NCI-H146 treated with DMSO at 0.1 percent for 48 hours (cell line): ENCODE measurements around the gene CYP27C1.

Experiments
- DNase-seq: peaks from one replicate; lab custom pipeline; 2025; ENCODE audit not compliant: unreplicated experiment; lab: John Stamatoyannopoulos, UW

CYP27C1 gene

GRCh38 chr2:127157651-127158485 is 62.2 kb downstream of the CYP27C1 start:
- DNase-seq: no peak

GRCh38 chr2:127157114-127157513 is 63.0 kb downstream of the CYP27C1 start:
- DNase-seq: no peak

GRCh38 chr2:127155947-127156346 is 64.2 kb downstream of the CYP27C1 start:
- DNase-seq: no peak

DNA sequence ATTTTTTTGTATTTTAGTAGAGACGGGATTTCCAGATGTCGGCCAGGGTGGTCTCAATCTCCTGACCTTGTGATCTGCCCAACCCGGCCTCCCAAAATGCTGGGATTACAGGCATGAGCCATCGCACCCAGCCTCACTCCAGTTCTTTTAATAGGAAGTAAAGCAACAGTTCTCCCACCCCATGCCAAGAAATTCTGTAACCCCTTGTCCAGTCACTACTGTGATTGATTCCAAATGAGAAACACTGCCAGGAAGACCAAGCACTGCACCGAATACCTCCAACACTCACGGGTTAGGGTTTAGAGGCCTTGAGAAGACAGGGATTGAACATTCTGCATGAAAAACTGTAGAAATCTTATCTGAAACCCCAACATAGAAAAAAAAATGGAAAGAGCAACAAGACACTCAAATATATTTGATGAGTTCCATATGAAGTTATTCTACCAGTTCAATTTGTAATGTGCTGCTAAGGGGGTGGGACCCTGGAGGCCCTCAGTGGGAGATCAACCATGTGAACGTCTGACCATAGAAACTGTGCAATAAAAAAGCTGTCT is 65.0 kb downstream of the CYP27C1 start:
- no peak for DNase-seq

DNA sequence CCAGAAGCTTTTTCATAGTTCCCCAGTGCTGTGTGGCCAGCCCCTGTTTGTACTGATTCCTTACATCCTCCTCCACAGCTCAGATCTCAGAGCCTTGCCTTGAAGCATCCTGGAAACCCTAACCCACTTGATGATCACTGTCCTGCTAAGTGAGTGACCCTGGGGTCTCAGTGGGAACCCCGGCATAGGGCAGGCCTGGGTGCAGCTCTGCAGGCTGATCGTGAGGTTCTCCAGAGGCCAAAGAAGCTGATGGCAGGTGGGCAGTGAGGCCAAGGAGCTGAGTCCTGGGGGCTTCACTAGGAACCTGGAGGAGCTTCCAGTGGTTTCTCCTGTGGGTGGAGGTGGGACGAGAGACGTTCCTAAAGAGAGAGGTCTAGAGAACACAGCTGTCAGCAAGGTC is 65.7 kb downstream of the CYP27C1 start:
- no peak for DNase-seq

DNA sequence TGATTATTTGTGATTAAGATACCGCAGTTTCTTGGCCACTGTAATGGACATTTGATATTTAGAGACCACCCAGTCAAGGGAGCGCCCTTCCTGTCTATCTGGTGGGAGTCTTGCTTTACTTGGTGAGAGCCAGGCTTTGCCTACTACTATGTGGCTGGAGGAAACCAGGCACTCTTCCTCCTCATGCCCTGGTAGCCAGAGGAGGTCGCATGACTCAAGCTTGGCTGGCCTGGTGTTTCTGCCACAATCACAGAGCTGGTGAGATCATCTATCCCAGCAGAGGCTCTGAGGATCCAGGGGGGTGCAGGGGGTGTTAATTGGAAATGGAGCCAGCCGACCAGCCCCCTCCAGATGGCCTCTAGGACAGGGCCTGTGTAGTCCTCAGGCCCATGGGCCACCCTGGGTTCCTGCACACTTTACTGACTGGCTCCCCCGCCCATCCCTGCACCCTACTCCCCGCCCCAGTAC is 66.4 kb downstream of the CYP27C1 start:
- no peak for DNase-seq

GRCh38 chr2:127150996-127151395 is 69.1 kb downstream of the CYP27C1 start:
- DNase-seq: no peak

DNA sequence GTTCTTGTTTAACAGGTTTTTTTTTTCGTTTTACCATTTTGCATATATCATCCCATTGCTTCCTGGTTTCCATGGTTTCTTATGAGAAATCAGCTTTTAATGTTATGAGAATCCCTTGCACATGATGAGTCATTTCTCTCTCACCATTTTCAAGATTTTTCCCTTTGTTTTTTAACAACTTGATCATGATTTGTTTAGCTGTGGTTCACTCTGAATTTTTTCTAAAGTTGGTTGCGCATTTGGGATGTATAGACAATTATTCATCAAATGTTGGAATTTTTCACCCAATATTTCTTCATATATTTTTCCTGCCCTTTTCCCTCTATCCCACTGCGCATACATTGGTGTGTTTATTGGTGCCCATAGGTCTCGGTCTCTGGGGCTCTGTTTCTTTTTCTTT is 70.7 kb downstream of the CYP27C1 start:
- no peak for DNase-seq

DNA sequence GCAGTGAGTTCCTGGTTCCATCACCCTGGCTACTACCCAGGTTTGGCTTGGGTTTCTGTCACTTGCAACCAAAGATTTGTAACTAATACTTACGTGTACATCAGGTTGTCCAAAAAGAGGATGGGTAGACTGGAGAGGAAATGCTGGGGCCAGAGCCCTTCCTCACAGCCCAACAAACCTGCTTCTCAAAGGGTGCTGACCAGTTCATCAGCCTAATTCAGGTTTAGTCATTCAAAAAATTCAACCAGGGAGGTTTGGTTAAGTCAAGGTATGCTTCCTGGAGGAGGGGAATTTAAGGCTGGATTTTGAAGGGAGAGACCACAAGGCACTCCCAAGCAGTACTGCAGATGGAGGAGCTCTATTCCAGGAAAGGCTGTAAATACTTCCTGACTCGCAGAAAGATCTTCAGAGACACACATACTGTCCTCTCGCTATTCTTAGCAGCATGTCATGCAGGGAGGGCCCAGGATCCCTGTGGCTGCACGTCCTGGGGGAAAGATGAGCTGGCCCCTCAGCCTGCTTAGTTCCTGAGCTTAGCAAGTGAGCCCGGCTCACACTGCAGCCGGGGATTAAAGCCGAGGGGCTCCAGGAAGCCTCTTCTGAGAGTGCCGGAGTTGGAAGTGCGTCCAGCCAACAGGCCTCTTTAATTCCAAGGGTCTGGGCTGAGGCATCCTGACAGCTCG is 73.1 kb downstream of the CYP27C1 start:
- DNase-seq: no peak

DNA sequence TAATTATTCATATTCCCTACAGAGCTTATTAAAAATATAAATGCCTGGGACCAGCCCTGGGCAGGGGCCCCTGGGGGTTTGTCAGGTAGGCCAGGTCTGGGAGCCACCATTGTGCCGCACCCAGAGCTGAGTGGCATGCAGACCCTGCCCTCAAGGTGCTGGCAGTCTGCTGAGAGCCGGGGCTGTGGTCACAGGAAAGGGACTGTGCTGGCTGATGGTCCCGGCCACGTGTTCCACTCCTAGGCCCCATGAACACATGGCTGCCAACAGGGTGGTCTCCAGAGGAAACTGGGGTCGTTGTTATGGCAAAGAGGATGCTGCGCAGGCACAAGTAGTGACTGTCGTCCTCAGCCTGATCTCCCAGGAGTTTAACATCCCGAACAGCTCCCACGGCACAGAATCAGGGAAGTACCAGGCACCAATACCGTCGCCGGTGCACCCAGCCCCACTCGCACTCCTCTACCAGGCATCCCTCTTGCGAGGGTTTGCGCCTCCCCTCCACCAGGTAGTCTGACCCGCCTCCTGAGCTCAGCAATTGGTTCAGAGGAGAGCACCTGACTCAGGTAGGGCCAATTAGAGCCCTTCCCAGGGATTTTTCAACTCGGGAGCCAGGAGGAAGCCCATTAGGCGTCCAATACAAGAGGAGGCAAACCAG is 73.9 kb downstream of the CYP27C1 start:
- no peak for DNase-seq

- no peak for DNase-seq
Measured at GRCh38 chr2:127145280-127145895, 74.7 kb downstream of the CYP27C1 start.

DNA sequence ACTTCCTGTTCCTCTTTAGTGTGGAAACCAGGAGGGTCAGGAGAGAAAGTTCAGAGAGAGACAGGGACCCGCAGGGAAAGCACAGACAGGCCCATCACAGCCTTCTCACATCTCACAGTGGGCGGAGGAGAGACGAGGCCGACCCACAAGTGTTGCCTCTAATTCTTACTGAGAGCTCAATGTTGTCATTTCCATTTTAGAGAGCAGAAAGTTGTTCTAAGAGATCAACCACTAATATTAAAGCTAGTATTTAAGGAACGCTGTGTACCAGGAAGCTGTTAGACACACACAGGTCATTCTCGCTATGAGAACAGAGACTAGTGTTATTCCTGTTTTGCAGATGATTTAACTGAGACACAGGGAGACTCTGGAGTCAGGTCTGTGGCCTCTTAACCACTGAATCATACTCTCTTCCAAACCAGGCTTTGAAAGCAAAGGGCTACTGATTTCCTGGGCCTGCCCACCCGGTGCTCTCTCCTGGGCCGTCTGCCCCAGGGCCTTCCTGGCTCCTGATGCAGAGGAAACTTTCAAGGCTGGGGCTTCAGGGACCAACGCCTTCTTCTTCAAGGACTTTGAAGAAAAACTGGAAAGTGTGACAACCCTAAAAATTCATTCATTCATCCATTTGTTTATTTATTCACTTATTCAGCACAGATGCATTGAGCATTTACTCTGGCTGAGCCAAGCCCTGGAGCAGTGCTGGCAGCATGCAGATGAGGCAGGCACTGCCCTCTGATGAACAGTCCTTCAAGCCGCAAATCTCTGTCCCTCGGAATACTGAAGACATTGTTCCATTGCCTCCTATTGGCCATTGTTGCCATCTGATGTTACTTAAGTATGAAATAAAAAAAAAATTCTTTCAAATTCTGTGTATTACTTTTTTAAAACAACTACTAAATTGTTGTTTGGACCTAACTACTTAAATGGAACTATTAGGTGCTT is 76.0 kb downstream of the CYP27C1 start:
- DNase-seq: no peak

DNA sequence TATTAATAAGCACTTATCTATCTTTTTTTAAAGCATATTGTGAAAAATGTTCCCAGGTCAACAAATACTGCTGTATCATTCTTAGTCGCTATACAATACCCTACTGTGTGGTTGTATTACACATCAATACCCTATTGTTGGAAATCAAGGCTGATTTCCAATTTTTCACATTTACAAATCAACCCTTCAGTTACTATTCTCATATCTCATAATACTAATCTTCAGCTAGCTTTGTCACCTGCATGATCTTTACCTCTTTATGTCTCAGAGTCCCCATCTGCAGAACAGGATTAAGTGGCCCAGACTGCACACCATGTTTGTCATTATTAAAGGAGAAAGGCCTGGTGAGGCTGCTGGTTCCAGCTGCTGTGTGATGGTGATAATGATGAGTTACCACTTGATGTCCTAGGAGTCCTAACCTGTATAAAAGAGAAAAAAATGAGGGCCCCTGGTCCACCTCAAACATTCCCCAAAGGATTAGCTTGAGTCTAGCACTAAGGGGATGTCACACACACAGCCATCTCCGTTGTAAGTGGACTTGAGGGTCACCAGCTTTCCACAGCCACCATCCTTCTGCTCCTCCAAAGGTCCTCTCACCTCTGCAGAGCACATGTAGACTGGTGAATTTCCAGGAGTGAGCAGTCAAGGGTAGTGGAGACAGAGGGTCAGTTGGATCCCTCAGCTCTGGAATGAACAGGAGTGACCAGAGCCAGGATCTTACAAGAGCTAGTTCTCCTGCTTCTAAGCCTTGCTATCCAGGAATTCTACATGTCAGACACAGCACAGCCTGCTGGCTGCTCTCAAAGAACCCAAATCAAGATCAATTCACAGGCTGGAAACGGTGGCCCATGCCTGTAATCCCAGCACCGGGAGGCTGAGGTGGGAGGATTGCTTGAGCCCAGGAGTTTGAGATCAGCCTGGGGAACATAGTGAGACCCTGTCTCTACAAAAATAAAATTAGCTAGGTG is 77.2 kb downstream of the CYP27C1 start:
- no peak for DNase-seq

DNA sequence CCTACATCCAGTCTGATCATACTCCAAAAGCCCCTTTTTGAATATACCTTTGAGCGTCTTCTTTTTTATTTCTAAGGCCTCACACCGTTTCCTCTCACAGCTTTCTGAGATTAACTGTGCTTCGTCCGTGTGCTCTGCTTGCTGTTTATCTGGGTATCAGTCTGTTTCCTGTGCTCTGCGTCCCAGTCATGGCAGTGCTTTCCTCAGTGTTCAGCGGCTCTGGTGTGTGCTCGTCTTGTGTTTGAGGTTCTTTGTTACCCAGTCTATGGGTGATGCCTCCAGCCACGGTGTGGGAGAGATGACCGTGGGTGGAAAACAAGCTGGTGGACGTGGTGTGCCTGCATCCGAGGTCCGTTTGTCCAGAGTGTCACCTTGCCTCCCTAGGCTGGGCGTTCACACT is 79.6 kb downstream of the CYP27C1 start:
- DNase-seq: no peak

DNA sequence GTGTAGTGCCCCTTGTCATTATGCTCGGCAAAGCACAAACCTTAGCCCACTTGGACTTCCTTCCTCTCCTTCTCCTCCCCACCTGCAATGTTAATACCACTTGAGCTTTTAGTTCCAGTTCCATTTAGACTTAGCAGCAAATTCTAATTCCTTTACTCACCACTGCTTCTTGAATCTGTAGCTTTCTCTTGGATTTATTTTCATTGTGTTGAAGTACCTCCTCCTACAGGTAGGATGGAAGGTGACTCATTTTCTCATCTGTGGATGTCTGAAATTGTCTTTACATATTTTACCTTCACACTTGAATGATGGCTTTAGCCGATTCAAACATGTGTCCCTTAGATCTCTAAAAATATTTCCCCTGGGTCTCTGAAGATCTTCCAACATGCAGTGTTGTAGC is 80.3 kb downstream of the CYP27C1 start:
- DNase-seq: no peak

DNA sequence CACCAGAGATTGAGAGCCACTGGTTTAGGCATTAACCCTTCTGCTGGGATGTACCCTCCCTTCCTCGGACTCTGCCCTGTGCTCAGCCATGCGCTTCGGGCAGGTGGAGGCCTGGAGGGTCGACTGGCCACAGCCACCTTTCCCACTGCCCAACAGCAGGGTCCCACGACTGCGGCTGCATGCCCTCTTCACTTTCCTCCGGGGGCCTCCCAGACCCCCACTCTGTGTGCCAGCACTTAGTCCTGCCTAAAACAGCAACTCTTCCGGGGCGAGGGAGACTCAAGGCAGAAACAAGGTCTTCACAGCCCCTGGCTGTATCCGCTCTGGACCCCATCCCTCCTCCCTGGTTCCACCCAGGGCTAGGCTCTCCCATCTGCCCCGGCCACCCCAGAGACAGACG is 81.8 kb downstream of the CYP27C1 start:
- no peak for DNase-seq

DNA sequence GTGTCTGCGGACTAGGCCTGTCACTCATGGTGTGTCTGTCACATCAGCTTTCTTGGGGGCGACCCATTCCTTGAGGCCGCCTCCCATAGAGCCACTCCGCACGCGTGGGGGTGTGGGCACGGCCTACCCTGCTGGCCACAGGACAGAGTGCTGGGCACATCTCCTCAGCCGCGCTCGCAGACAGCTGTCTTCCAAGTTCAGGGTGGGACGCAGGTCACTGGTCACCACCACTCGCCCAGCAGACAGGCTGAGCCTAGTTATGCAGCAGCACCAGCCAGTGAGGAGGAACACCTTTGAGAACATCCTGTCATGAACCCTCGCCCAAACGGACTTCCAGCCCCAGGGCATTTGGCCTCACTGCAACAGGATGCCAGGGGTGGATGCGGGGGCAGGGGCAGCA is 82.4 kb downstream of the CYP27C1 start:
- no peak for DNase-seq

DNA sequence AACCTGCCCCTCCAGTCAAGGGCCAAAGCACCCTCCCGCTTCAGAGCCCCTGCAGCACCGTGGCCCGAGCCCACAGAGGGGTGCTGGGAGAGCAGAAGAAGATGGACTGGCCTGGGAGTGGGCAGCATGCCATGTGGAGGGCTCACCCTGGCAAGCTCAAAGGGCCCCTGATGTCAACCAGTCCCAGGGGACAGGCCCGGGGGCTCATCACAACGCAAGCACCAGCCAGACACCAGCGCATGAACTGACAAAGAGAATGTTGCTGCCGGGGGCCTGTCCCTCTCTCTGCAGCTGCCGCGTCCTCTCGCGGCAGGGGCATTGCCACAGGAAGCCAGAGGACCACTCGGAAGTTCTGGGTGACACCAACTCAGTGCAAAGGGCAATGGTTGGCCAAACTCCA is 82.9 kb downstream of the CYP27C1 start:
- DNase-seq: no peak
